ENCODE measurements around the gene PLCL2. TPM values are rescaled to one million over a fixed set of nuclear protein-coding genes. Genes with fewer than 3 reads are reported as not detected.

Gene PLCL2
- total and polyA plus RNA-seq, 4 donors: 1.5 to 16.5 (median 9.4) TPM

DNA sequence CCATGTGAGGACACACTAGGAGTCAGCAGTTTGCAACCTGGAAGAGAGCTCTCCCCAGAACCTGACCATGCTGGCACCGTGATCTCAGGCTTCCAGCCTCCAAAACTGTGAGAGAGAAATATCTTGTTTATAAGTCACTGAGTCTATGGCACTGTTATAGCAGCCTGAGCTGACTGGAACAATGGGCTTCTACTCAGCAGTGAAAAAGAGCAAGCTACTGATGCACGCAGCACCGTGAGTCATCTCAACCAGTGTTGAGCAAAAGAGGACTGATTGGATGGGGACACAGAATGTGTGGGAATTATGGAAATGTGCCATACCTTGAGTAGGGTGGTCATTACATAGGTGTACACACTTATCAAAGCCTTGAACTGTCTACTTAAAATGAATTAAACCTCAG, 230.4 kb downstream of the PLCL2 start:
- H3K9me3 ChIP-seq (ENCODE audit: control insufficient read depth in 4 of 4, low read length in 3 of 4): no peaks in the 10 kb centered on the region
- no peaks in the 10 kb centered on the region for H3K36me3 ChIP-seq (ENCODE audit: control insufficient read depth in 4 of 4, insufficient read depth in 3 of 4, low read depth in 1 of 4, low read length in 3 of 4)
- H3K27me3 ChIP-seq (ENCODE audit: control insufficient read depth in 4 of 4, insufficient read depth in 4 of 4, low read length in 3 of 4): no peaks in the 10 kb centered on the region
- no peak for DNase-seq (ENCODE audit: low spot score)
- WGBS: 96% methylated on average over 3 of the region's 3 CpGs
- no peak overlapping the region for H3K27ac ChIP-seq (ENCODE audit: low read depth in 1 of 2, low read length in 2 of 2)
- H3K9ac ChIP-seq (ENCODE audit: low read depth in 1 of 2, low read length in 2 of 2): no peak overlapping the region
- H3K4me1 ChIP-seq (ENCODE audit: control insufficient read depth in 4 of 4, insufficient read depth in 4 of 4, low read length in 3 of 4): no peaks in the 10 kb centered on the region
- no peak overlapping the region for H3K4me3 ChIP-seq (ENCODE audit: low read depth in 1 of 3, low read length in 3 of 3)
- TF ChIP-seq TAF1 (conservative IDR thresholded peaks at IDR 0.05) (no peak), SP1 (IDR thresholded peaks at IDR 0.05) (no peak), HNF4A (conservative IDR thresholded peaks at IDR 0.05) (no peak), GABPA (IDR thresholded peaks at IDR 0.05 in 1 of 2, conservative IDR thresholded peaks at IDR 0.05 in 1 of 2) (no peak), NR2F2 (IDR thresholded peaks at IDR 0.05) (no peak), EGR1 (IDR thresholded peaks at IDR 0.05; ENCODE audit: low read depth in 2 of 2) (no peak), RAD21 (IDR thresholded peaks at IDR 0.05) (no peak), FOXA1 (IDR thresholded peaks at IDR 0.05) (no peak), JUND (IDR thresholded peaks at IDR 0.05) (no peak), FOXA2 (IDR thresholded peaks at IDR 0.05) (no peak), HNF4G (IDR thresholded peaks at IDR 0.05) (no peak), YY1 (IDR thresholded peaks at IDR 0.05) (no peak), RXRA (IDR thresholded peaks at IDR 0.05) (no peak)
- TF ChIP-seq, protein P1, sequence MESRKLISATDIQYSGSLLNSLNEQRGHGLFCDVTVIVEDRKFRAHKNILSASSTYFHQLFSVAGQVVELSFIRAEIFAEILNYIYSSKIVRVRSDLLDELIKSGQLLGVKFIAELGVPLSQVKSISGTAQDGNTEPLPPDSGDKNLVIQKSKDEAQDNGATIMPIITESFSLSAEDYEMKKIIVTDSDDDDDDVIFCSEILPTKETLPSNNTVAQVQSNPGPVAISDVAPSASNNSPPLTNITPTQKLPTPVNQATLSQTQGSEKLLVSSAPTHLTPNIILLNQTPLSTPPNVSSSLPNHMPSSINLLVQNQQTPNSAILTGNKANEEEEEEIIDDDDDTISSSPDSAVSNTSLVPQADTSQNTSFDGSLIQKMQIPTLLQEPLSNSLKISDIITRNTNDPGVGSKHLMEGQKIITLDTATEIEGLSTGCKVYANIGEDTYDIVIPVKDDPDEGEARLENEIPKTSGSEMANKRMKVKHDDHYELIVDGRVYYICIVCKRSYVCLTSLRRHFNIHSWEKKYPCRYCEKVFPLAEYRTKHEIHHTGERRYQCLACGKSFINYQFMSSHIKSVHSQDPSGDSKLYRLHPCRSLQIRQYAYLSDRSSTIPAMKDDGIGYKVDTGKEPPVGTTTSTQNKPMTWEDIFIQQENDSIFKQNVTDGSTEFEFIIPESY (IDR thresholded peaks at IDR 0.05): no peak
- TF ChIP-seq, protein P2, sequence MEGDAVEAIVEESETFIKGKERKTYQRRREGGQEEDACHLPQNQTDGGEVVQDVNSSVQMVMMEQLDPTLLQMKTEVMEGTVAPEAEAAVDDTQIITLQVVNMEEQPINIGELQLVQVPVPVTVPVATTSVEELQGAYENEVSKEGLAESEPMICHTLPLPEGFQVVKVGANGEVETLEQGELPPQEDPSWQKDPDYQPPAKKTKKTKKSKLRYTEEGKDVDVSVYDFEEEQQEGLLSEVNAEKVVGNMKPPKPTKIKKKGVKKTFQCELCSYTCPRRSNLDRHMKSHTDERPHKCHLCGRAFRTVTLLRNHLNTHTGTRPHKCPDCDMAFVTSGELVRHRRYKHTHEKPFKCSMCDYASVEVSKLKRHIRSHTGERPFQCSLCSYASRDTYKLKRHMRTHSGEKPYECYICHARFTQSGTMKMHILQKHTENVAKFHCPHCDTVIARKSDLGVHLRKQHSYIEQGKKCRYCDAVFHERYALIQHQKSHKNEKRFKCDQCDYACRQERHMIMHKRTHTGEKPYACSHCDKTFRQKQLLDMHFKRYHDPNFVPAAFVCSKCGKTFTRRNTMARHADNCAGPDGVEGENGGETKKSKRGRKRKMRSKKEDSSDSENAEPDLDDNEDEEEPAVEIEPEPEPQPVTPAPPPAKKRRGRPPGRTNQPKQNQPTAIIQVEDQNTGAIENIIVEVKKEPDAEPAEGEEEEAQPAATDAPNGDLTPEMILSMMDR (IDR thresholded peaks at IDR 0.05; ENCODE audit: low read depth, low read length, missing input control): no peak
- TF ChIP-seq, protein P3, sequence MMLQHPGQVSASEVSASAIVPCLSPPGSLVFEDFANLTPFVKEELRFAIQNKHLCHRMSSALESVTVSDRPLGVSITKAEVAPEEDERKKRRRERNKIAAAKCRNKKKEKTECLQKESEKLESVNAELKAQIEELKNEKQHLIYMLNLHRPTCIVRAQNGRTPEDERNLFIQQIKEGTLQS (IDR thresholded peaks at IDR 0.05): no peak
- TF ChIP-seq, protein P4, sequence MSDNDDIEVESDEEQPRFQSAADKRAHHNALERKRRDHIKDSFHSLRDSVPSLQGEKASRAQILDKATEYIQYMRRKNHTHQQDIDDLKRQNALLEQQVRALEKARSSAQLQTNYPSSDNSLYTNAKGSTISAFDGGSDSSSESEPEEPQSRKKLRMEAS (IDR thresholded peaks at IDR 0.05): no peak
- TF ChIP-seq, protein P5, sequence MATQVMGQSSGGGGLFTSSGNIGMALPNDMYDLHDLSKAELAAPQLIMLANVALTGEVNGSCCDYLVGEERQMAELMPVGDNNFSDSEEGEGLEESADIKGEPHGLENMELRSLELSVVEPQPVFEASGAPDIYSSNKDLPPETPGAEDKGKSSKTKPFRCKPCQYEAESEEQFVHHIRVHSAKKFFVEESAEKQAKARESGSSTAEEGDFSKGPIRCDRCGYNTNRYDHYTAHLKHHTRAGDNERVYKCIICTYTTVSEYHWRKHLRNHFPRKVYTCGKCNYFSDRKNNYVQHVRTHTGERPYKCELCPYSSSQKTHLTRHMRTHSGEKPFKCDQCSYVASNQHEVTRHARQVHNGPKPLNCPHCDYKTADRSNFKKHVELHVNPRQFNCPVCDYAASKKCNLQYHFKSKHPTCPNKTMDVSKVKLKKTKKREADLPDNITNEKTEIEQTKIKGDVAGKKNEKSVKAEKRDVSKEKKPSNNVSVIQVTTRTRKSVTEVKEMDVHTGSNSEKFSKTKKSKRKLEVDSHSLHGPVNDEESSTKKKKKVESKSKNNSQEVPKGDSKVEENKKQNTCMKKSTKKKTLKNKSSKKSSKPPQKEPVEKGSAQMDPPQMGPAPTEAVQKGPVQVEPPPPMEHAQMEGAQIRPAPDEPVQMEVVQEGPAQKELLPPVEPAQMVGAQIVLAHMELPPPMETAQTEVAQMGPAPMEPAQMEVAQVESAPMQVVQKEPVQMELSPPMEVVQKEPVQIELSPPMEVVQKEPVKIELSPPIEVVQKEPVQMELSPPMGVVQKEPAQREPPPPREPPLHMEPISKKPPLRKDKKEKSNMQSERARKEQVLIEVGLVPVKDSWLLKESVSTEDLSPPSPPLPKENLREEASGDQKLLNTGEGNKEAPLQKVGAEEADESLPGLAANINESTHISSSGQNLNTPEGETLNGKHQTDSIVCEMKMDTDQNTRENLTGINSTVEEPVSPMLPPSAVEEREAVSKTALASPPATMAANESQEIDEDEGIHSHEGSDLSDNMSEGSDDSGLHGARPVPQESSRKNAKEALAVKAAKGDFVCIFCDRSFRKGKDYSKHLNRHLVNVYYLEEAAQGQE (IDR thresholded peaks at IDR 0.05): no peak
